HG03442 (cell line): ENCODE data around the gene HHIP.
"Not testable (repeated sequence)": the region's sequence is repeated elsewhere in the genome, so short reads cannot be mapped to it uniquely, and the experiment has no call there.

Experiments
- ATAC-seq: cut with Tn5 transposase; IDR thresholded peaks from one replicate; pipeline ENCODE4 v1.9.1; 2021; ENCODE audit warnings: mild to moderate bottlenecking, moderate library complexity; ENCODE audit not compliant: unreplicated experiment

Gene HHIP

GRCh38 chr4:144739511-144740033 is 93.6 kb downstream of the HHIP start:
- ATAC-seq: no peak

- ATAC-seq: no peak
Observed at GRCh38 chr4:144740316-144740715, 94.4 kb downstream of the HHIP start.

GRCh38 chr4:144748814-144749555 is 103.0 kb downstream of the HHIP start:
- no peak for ATAC-seq

GRCh38 chr4:144750348-144750747 is 104.4 kb downstream of the HHIP start:
- no peak for ATAC-seq

GRCh38 chr4:144754562-144755410 is 108.8 kb downstream of the HHIP start:
- ATAC-seq: no peak

GRCh38 chr4:144757969-144758368 is 112.0 kb downstream of the HHIP start:
- no peak for ATAC-seq

- ATAC-seq: not testable (repeated sequence)
Observed at GRCh38 chr4:144768809-144769208, 122.9 kb downstream of the HHIP start.

- no peak for ATAC-seq
Observed at GRCh38 chr4:144778364-144778763, 132.4 kb downstream of the HHIP start.

GRCh38 chr4:144782345-144782744 is 136.4 kb downstream of the HHIP start:
- ATAC-seq: no peak

- ATAC-seq: no peak
Observed at GRCh38 chr4:144785961-144786360, 140.0 kb downstream of the HHIP start.

- peak; percentile 78 for ATAC-seq
Observed at GRCh38 chr4:144787365-144788258, 141.7 kb downstream of the HHIP start.

- no peak for ATAC-seq
Observed at GRCh38 chr4:144788469-144788868, 142.5 kb downstream of the HHIP start.

- not testable (repeated sequence) for ATAC-seq
Observed at GRCh38 chr4:144791933-144792332, 146.0 kb downstream of the HHIP start.
